Liver (tissue), 9 donors: ENCODE measurements around the gene EPHA6. TPM values are rescaled to one million over a fixed set of nuclear protein-coding genes. Genes with fewer than 3 reads are reported as not detected.

Experiments used
- DNase-seq: peaks from one replicate; pipeline ENCODE4 v3.0.0-alpha.2; 2017; ENCODE audit warnings: low spot score
- H3K27ac ChIP-seq, 2 donors: one replicate each; pipeline ENCODE4 v1.7.0; 2013; ENCODE audit warnings: inconsistent platforms in 2 of 2, low read length in 2 of 2, control low read depth in 1 of 2, low read depth in 1 of 2, mild to moderate bottlenecking in 1 of 2
- H3K27me3 ChIP-seq, 4 donors: one replicate each; pipeline versions ENCODE4 v1.6.1 to v1.7.0; 2013; ENCODE audit warnings: low read length in 3 of 4, inconsistent platforms in 1 of 4, mild to moderate bottlenecking in 1 of 4, moderate library complexity in 1 of 4; ENCODE audit not compliant: control insufficient read depth in 4 of 4, insufficient read depth in 4 of 4
- H3K36me3 ChIP-seq, 4 donors: one replicate each; pipeline versions ENCODE4 v1.6.1 to v1.7.0; 2013; ENCODE audit warnings: low read length in 3 of 4, mild to moderate bottlenecking in 3 of 4, low read depth in 1 of 4, moderate library complexity in 1 of 4; ENCODE audit not compliant: control insufficient read depth in 4 of 4, insufficient read depth in 3 of 4
- H3K4me1 ChIP-seq, 4 donors: one replicate each; pipeline versions ENCODE4 v1.6.1 to v1.7.0; 2013; ENCODE audit warnings: low read length in 3 of 4, mild to moderate bottlenecking in 3 of 4, moderate library complexity in 1 of 4; ENCODE audit not compliant: control insufficient read depth in 4 of 4, insufficient read depth in 4 of 4
- H3K4me3 ChIP-seq, 3 donors: one replicate each; pipeline versions ENCODE4 v1.6.1 to v1.7.0; 2013; ENCODE audit warnings: low read length in 3 of 3, control low read depth in 1 of 3, low read depth in 1 of 3, mild to moderate bottlenecking in 1 of 3
- H3K9ac ChIP-seq, 2 donors: one replicate each; pipeline ENCODE4 v1.7.0; 2013; ENCODE audit warnings: low read length in 2 of 2, mild to moderate bottlenecking in 2 of 2, moderate library complexity in 2 of 2, control low read depth in 1 of 2, low read depth in 1 of 2
- H3K9me3 ChIP-seq, 4 donors: one replicate each; pipeline versions ENCODE4 v1.6.1 to v1.7.0; 2013; ENCODE audit warnings: low read length in 3 of 4; ENCODE audit not compliant: control insufficient read depth in 4 of 4
- ATF3 ChIP-seq: IDR thresholded peaks from 2 replicates; pipeline ENCODE4 v1.6.1; 2016; ENCODE audit warnings: antibody characterized with exemption
- CTCF ChIP-seq: fragments of 150-350 bp; IDR thresholded peaks from 2 replicates; pipeline ENCODE4 v1.5.1; 2017; ENCODE audit warnings: improper control_type of control experiment, low read depth, low read length; ENCODE audit not compliant: missing input control
- EGR1 ChIP-seq, 2 donors: IDR thresholded peaks; 2 replicates each; pipeline ENCODE4 v1.6.1; 2016 to 2018; ENCODE audit warnings: antibody characterized with exemption in 2 of 2, low read depth in 2 of 2
- FOXA1 ChIP-seq: IDR thresholded peaks from 2 replicates; pipeline ENCODE4 v1.6.1; 2016; ENCODE audit warnings: antibody characterized with exemption
- FOXA2 ChIP-seq: IDR thresholded peaks from 2 replicates; pipeline ENCODE4 v1.6.1; 2016; ENCODE audit warnings: antibody characterized with exemption
- GABPA ChIP-seq, 2 donors: IDR thresholded peaks in 1 of 2; conservative IDR thresholded peaks in 1 of 2; 2 replicates each; pipeline ENCODE4 v1.6.1; 2016; ENCODE audit warnings: antibody characterized with exemption in 2 of 2, mild to moderate bottlenecking in 1 of 2, moderate library complexity in 1 of 2
- HNF4A ChIP-seq, 2 donors: conservative IDR thresholded peaks; 2 replicates each; pipeline ENCODE4 v1.6.1; 2016; ENCODE audit warnings: antibody characterized with exemption in 2 of 2, mild to moderate bottlenecking in 2 of 2
- HNF4G ChIP-seq: IDR thresholded peaks from 2 replicates; pipeline ENCODE4 v1.6.1; 2016; ENCODE audit warnings: antibody characterized with exemption
- JUND ChIP-seq, 2 donors: IDR thresholded peaks; 2 replicates each; pipeline ENCODE4 v1.6.1; 2016; ENCODE audit warnings: antibody characterized with exemption in 2 of 2
- MAX ChIP-seq: IDR thresholded peaks from 2 replicates; pipeline ENCODE4 v1.6.1; 2016; ENCODE audit warnings: antibody characterized with exemption
- NR2F2 ChIP-seq: IDR thresholded peaks from 2 replicates; pipeline ENCODE4 v1.6.1; 2016; ENCODE audit warnings: antibody characterized with exemption
- RAD21 ChIP-seq, 2 donors: IDR thresholded peaks; 2 replicates each; pipeline ENCODE4 v1.6.1; 2016; ENCODE audit warnings: antibody characterized with exemption in 2 of 2, mild to moderate bottlenecking in 2 of 2
- REST ChIP-seq: IDR thresholded peaks from 2 replicates; pipeline ENCODE4 v1.6.1; 2016; ENCODE audit warnings: antibody characterized with exemption, mild to moderate bottlenecking
- RXRA ChIP-seq, 2 donors: IDR thresholded peaks; 2 replicates each; pipeline ENCODE4 v1.6.1; 2017 to 2018; ENCODE audit warnings: antibody characterized with exemption in 2 of 2, mild to moderate bottlenecking in 1 of 2
- SP1 ChIP-seq: IDR thresholded peaks from 2 replicates; pipeline ENCODE4 v1.6.1; 2018; ENCODE audit warnings: antibody characterized with exemption, mild to moderate bottlenecking
- TAF1 ChIP-seq: conservative IDR thresholded peaks from 2 replicates; pipeline ENCODE4 v1.6.1; 2016; ENCODE audit warnings: antibody characterized with exemption, mild to moderate bottlenecking
- YY1 ChIP-seq: IDR thresholded peaks from 2 replicates; pipeline ENCODE4 v1.6.1; 2016; ENCODE audit warnings: antibody characterized with exemption, mild to moderate bottlenecking
- ZBTB33 ChIP-seq: IDR thresholded peaks from 2 replicates; pipeline ENCODE4 v1.6.1; 2016; ENCODE audit warnings: antibody characterized with exemption
- WGBS: extraction: QIAGEN DNeasy Blood & Tissue Kit; methylation state at CpG from one replicate; pipeline ENCODE4 v1.1.7; 2013; 5-methylcytosine and 5-hydroxymethylcytosine counted together
- polyA plus RNA-seq, 2 donors: library from polyadenylated mRNA; stranded (reverse) in 1 of 2; unstranded in 1 of 2; fragments of 200-250 nt in 1 of 2; fragments of >200 nt in 1 of 2; fragmentation: Nextera tagmentation in 1 of 2; extraction: Ambion mirVana in 1 of 2; gene quantifications; one replicate each; pipeline versions ENCODE4 v1.2.1 to v1.2.3, GENCODE V29; 2013 to 2015
- total RNA-seq, 2 donors: library from RNA; depleted of rRNA; stranded (reverse); fragments of >200 nt; gene quantifications; one replicate each; pipeline ENCODE4 v1.2.3, GENCODE V29; 2014
- donor health status: healthy.
- donor health status: healthy.
- donor health status: healthy.
- donor health status: healthy.
- donor health status: healthy.

The EPHA6 gene
- total and polyA plus RNA-seq, 4 donors: 0.05 to 0.17 (median 0.05) TPM; not detected in 1

GRCh38 chr3:96877510-96877909 lies 63.1 kb downstream of the EPHA6 start:
- Histone ChIP-seq H3K27me3 (peaks cover 0 to 4% (median 0%) of the 10 kb centered on the region in 4 donors), H3K4me3 (no peak overlapping the region), H3K9ac (no peak overlapping the region), H3K27ac (no peak overlapping the region), H3K4me1 (no peaks in the 10 kb centered on the region), H3K36me3 (no peaks in the 10 kb centered on the region), H3K9me3 (peaks cover 0 to 4% (median 0%) of the 10 kb centered on the region in 4 donors)
- 83% methylated on average over 4 of the region's 4 CpGs for WGBS
- DNase-seq: no peak
- TF ChIP-seq EGR1 (IDR thresholded peaks at IDR 0.05; ENCODE audit: low read depth in 2 of 2) (no peak), HNF4A (conservative IDR thresholded peaks at IDR 0.05) (no peak), RXRA (IDR thresholded peaks at IDR 0.05) (no peak), CTCF (no peak), MAX (no peak), HNF4G (no peak), RAD21 (IDR thresholded peaks at IDR 0.05) (no peak), TAF1 (no peak), ATF3 (no peak), JUND (IDR thresholded peaks at IDR 0.05) (no peak), REST (no peak), FOXA1 (no peak), FOXA2 (no peak), NR2F2 (no peak), ZBTB33 (no peak), GABPA (IDR thresholded peaks at IDR 0.05 in 1 of 2, conservative IDR thresholded peaks at IDR 0.05 in 1 of 2) (no peak), SP1 (no peak), YY1 (no peak)
